Neutrophil (primary cell): ENCODE data around the gene ANKLE2.
"Not testable (repeated sequence)": the region's sequence is repeated elsewhere in the genome, so short reads cannot be mapped to it uniquely, and the experiment has no call there.

Experiments
- H3K27ac ChIP-seq: fragments of 200-600 bp; sonication (generic); 2 replicates; pipeline ENCODE4 v1.5.1; 2016; ENCODE audit warnings: mild to moderate bottlenecking, moderate library complexity
- H3K27me3 ChIP-seq: fragments of 200-600 bp; sonication (generic); 2 replicates; pipeline ENCODE4 v1.6.0; 2016; ENCODE audit warnings: mild to moderate bottlenecking
- H3K36me3 ChIP-seq: fragments of 200-600 bp; sonication (generic); 2 replicates; pipeline ENCODE4 v1.5.1; 2017
- H3K4me1 ChIP-seq, 2 experiments: fragments of 200-600 bp in 1 of 2; sonication (generic) in 1 of 2; 1 replicate in 1 of 2; 2 replicates in 1 of 2; pipeline versions ENCODE4 v1.5.1 to v1.6.1; 2013 to 2016; ENCODE audit warnings: low read depth in 1 of 2, low read length in 1 of 2, mild to moderate bottlenecking in 1 of 2, moderate library complexity in 1 of 2; ENCODE audit not compliant: control insufficient read depth in 1 of 2, insufficient read depth in 1 of 2
- H3K4me3 ChIP-seq, 2 experiments: fragments of 200-600 bp in 1 of 2; sonication (generic) in 1 of 2; 1 replicate in 1 of 2; 2 replicates in 1 of 2; pipeline ENCODE4 v1.5.1; 2013 to 2016; ENCODE audit warnings: low read depth in 1 of 2, low read length in 1 of 2, mild to moderate bottlenecking in 1 of 2, moderate library complexity in 1 of 2
- H3K9me3 ChIP-seq: fragments of 200-600 bp; sonication (generic); 2 replicates; pipeline ENCODE4 v1.5.1; 2016
- CTCF ChIP-seq: fragments of 200-600 bp; sonication (generic); IDR thresholded peaks from 2 replicates; pipeline ENCODE4 v1.5.1; 2016; ENCODE audit warnings: antibody characterized with exemption

Gene ANKLE2

GRCh38 chr12:132776816-132777568 lies 15.4 kb upstream of the ANKLE2 start:
- Histone ChIP-seq H3K9me3 (no peaks in the 10 kb centered on the region), H3K27ac (no peak overlapping the region), H3K4me1 (peaks cover 7% of the 10 kb centered on the region in 2 experiments), H3K27me3 (no peaks in the 10 kb centered on the region), H3K4me3 (no peak overlapping the region), H3K36me3 (peaks cover 79% of the 10 kb centered on the region)
- no peak for TF ChIP-seq CTCF

GRCh38 chr12:132776230-132776625 lies 14.6 kb upstream of the ANKLE2 start:
- not testable (repeated sequence) for H3K27ac ChIP-seq, H3K27me3 ChIP-seq, H3K4me3 ChIP-seq, H3K9me3 ChIP-seq
- Histone ChIP-seq H3K4me1 (peaks cover 15% of the 10 kb centered on the region in 2 experiments), H3K36me3 (peaks cover 72% of the 10 kb centered on the region)

- peaks cover 20% of the 10 kb centered on the region in 2 experiments for H3K4me1 ChIP-seq
- TF ChIP-seq CTCF = no peak
- no peaks in the 10 kb centered on the region for H3K27me3 ChIP-seq
- no peak overlapping the region for H3K27ac ChIP-seq
- no peaks in the 10 kb centered on the region for H3K9me3 ChIP-seq
- H3K4me3 ChIP-seq = no peak overlapping the region
- peaks cover 66% of the 10 kb centered on the region for H3K36me3 ChIP-seq
Observed at GRCh38 chr12:132775502-132776229, 14.0 kb upstream of the ANKLE2 start.

GRCh38 chr12:132774646-132775275 lies 13.1 kb upstream of the ANKLE2 start:
- Histone ChIP-seq H3K27me3 (no peaks in the 10 kb centered on the region), H3K9me3 (no peaks in the 10 kb centered on the region), H3K27ac (no peak overlapping the region), H3K4me1 (peaks cover 29% of the 10 kb centered on the region in 2 experiments), H3K36me3 (peaks cover 57% of the 10 kb centered on the region), H3K4me3 (no peak overlapping the region)
- TF ChIP-seq CTCF = no peak

GRCh38 chr12:132774159-132774558 lies 12.5 kb upstream of the ANKLE2 start:
- no peaks in the 10 kb centered on the region for H3K27me3 ChIP-seq
- peaks cover 51% of the 10 kb centered on the region for H3K36me3 ChIP-seq
- H3K9me3 ChIP-seq = no peaks in the 10 kb centered on the region
- TF ChIP-seq CTCF = no peak
- H3K4me1 ChIP-seq = peaks cover 35% of the 10 kb centered on the region in 2 experiments
- no peak overlapping the region for H3K27ac ChIP-seq
- no peak overlapping the region for H3K4me3 ChIP-seq
